Renal pelvis (tissue), 4 donors: ENCODE measurements around the gene UBE2D2. TPM values are rescaled to one million over a fixed set of nuclear protein-coding genes. Genes with fewer than 3 reads are reported as not detected.

Experiments
- DNase-seq: peaks from one replicate; pipeline ENCODE4 v3.0.0-alpha.2; 2013
- polyA plus RNA-seq, 3 donors: library from polyadenylated mRNA; unstranded; fragments of 120-200 nt; gene quantifications; one replicate each; pipeline ENCODE4 v1.2.1, GENCODE V29; 2013; ENCODE audit not compliant: insufficient read length in 3 of 3

Gene UBE2D2
- polyA plus RNA-seq, 3 donors = 138 to 149 (median 141) TPM

GRCh38 chr5:139644646-139645429 lies 83.7 kb downstream of the UBE2D2 start:
- DNase-seq = no peak

DNA sequence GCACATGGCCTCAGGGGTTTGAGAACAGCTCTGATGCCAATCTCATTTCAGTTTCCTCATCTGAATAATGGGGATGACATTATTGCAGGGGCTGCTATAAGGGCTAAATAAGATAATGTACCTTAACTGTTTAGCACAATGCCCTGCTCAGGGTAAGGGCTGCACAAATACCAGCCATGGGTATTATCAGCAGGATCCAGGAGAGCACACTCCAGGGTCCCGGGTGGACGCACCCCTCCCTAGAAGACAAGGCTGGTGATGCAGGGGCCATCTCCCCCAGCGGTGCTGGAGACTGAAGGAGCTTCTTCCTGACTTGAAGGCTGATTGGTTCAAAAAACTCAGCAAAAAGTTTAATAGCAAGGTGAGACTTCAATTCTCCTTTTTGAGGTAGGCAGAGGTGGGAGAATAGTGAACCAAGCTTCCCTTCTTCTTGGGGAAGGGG lies 84.3 kb downstream of the UBE2D2 start:
- DNase-seq = no peak

GRCh38 chr5:139646111-139646510 lies 85.0 kb downstream of the UBE2D2 start:
- no peak for DNase-seq

DNA sequence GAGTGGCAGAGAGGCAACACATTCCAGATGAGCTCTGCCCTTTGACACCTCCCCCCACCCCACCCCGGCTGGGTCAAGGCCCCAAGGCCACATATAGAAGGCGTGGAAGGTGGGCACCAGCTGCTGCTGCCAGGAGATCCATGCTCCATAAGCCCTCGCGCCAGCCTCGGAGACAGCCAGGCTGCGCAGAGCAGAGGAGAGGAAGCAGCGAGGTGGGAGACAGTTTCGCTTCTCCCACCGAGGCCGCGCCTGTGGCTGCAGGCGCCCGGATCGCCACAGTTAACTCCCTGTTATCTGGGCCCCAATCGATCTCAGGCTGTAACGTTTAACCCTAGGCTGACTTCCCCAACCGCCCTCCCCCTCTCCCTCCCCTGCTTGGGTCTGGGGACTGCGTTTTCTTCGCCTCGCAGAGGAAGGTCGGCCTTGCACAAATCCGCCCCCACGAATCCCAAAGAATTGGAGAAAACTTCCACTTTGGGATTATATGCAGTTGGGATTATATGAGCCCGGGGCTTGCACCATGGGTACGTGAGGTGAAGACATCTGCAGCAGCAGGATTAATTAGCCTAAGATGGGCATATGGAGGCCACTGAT lies 85.9 kb downstream of the UBE2D2 start:
- DNase-seq = no peak

DNA sequence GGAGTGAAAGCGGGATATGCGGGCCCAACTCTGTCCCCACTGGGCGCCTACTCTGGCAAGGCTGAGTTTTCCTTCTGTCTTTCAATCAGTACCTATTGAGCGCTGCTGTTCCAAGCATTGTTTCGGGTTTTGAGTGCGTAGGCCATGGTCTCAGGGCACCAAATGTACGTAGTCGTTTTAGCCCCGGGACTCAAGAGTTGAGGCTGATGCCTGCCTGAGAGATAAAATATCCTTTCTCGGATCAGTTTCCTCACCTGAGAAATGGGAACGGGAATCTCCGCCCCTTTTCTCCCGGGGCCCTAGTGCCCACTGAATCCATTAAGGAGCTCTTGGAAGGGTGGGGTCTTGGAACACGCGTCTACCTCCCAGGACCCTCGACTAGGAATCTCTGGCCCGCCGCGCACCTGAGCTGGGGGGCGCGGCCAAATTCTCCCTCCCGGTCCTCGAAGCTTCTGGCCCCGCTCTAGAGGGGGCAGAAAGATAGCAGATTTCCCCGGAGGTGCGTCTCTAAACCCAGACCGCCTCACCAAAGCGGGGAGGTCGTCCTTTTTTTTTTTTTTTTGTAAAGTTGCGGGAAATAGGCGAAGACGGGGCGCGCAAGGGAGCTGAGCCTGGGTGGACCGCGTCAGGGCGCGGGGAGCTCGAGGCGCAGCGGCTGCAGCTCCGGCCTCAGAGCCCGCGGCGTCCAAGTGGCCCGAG lies 86.5 kb downstream of the UBE2D2 start:
- DNase-seq = no peak

DNA sequence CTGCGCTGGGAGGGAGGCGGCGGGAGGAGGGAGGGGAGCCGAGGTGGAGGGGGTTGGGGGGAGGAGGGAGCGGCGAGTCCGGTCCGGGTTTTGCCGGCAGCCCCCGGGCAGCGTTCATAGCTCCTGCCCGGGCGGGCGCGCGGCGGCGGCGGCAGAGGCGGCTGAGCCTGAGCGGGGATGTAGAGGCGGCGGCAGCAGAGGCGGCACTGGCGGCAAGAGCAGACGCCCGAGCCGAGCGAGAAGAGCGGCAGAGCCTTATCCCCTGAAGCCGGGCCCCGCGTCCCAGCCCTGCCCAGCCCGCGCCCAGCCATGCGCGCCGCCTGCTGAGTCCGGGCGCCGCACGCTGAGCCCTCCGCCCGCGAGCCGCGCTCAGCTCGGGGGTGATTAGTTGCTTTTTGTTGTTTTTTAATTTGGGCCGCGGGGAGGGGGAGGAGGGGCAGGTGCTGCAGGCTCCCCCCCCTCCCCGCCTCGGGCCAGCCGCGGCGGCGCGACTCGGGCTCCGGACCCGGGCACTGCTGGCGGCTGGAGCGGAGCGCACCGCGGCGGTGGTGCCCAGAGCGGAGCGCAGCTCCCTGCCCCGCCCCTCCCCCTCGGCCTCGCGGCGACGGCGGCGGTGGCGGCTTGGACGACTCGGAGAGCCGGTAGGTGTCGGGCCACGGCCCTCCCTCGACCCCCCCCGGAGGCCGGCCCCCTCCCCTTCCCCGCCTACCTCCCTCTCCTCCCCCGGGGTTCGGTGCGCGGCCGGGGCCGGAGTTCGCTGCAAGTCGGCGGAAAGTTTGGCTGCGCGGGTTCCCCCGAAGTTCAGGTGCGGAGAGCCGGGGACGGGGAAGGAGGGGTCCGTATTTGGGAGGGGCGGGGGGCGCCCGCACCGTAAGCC lies 87.3 kb downstream of the UBE2D2 start, which contains the start of gene CXXC5:
CXXC5 (plus strand) TSS at position 145 of the 877 bp plus-strand sequence. CDS start 32,175 bp downstream, outside the sequence.
- peak; percentile 88 for DNase-seq

DNA sequence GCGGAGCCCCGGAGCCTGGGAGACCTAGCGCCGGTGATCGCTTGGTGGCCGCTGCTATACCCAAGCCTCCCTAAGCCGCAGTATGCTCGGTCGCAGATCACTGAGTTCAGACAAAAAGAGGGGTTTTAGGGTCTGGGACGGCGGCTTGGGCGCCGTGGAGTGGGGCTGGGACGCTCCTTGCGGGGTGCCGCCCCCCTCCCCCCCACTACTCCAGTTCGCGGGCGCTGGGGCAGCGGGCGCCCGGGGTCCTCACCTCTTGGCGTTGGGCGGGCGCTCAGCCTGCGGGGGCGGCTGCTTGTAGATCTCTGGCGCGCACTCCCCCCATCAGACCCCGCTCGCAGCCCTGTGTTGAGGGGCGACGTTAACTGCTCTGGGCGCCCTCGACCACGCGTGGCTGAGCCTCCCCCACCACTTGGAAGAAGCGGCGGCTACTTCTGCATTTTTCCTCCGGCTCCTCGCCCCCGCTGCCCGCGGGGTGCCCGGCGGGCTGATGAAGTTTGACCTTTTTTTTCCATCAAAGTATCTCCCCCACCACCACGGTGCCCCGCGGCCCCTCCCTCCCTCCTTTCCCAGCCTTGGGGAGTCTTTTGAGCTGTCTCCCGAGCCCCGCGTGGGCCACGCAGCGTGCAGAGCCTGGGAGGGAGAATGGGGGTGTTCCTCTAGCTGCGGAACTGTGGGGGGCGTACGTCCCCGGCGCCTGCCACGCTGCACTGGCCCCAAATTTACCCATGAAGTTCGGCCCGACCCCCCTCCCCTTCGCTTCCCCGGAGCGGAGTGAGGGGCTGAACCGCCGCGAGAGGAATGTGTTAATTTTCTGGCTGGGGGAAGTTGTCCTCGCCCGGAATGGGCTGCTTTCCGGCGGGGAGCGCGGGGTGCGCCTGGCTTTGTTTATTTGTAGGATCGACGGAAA lies 88.2 kb downstream of the UBE2D2 start:
- no peak for DNase-seq

GRCh38 chr5:139650031-139650688 lies 89.0 kb downstream of the UBE2D2 start:
- DNase-seq = no peak

DNA sequence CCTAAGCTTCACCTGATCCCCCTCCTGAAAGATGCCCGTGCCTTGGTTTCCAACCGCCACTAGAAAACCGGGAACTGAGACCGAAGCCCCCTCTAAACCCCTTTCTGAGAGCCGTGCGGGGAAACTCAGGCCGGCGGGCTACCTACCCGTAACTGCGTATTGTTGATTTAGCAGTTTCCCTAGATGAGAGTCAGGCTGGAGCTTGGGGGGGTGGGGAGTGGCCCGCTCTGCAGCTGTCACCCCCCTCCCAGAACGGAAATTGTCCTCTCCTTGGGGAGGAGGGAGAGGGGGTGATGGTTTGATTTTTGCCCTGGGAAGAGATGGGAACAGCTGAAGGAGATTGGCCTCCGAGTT lies 89.5 kb downstream of the UBE2D2 start:
- no peak for DNase-seq

DNA sequence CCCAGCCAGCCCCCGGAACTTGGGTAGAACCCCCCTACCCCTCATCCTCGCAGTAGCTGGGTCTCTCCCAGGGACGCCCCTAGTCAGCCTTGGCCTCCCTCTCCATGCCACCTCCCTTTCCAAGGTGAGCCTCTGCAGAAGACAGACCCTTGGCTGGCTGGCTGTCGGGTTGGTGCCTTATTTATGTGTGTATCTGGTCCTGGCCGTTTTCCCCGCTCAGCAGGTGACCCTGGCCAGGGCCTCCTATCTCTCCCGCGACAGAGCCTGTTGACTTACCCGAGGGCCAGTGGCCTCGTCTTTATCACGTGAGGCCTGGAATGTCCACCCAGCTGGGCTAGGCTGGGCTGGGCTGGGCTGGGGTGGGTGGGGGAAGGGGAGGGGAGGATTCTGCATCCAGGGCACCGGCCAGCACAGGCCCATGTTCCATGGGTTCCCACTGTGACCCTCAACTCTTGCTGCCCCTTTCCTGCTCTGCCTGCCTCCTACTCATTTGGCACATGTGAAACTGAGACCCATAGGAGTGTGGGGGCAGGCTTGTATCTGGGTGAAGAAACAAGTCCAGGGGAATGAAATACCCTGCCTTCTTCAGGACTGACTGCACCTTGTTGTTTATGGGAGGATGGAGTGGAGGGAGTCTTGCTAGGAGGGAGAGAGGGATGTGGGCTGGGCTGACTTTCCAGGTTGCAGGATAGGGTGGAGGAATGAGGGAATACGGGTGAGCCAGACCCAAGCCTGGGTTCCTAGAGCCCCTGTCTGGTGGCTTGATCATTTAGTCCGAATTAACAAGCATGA lies 90.1 kb downstream of the UBE2D2 start:
- peak; percentile 82 for DNase-seq

DNA sequence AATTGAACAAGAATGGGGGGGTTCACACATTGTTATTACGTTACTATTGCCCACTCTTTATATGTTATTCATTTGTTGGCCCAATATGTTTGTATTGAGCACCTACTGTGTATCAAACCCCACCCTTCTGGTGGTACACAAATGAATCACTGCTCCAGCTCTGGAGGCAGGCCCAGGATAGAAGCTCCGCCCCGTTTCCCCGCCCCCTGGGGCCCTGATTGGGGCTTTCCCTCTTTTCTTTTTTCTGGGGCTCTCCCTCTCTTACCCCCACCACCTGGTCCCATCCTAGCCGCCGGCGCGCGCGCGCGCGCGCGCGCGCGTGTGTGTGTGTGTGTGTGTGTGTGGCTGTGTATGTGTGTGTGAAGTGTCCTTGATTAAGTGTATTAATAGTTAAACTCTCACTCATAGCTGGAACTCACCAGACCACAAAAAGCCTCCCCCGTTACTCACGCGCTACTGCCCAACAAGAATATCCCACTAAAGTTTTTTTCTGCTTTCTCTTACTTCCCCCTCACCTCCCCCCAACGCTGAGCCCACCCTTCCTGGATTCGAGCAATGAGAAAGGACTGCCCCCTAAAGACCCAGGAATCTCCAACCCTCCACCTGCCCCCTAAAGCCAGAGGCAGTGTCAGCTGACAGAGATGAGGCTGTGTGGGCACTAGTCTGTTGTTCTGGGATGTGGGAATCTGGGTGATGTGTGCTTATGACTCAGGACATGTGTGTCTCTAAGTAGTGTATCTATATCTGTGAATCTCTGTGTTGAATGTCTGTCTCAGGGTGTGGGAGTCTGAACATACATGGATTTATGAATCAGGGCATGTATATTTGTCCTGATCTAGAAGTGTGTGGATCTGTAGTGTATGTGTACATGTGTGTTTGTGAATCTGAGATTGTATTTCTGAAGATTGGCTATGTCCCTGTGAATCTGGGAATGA lies 91.0 kb downstream of the UBE2D2 start:
- DNase-seq = peak; percentile 83

GRCh38 chr5:139652788-139653241 lies 91.7 kb downstream of the UBE2D2 start:
- no peak for DNase-seq

GRCh38 chr5:139653616-139654015 lies 92.5 kb downstream of the UBE2D2 start:
- DNase-seq = no peak

DNA sequence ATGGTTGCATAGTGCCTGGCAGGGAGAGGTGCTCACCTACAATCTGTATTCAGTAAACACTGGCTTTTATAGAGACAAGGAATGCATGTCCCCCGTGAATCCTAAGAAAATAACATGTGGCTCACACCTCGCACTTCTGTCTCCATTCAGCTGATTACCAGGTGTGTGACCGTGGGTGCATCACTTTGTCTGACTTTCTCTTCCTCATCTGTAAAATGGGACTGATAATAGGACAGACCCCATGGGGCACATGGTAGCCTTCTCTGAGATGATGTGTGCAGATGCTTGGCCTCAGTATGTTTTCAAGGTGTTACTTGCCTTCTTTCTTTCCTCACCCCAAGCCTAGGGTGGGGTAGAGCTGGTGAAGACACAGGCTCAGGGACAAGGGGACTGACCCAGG lies 93.3 kb downstream of the UBE2D2 start:
- no peak for DNase-seq

GRCh38 chr5:139654871-139655491 lies 93.8 kb downstream of the UBE2D2 start:
- no peak for DNase-seq

GRCh38 chr5:139655727-139656271 lies 94.7 kb downstream of the UBE2D2 start:
- no peak for DNase-seq
